ENCODE data around the gene SETMAR. TPM values are rescaled to one million over a fixed set of nuclear protein-coding genes. Genes with fewer than 3 reads are reported as not detected.
A peak's percentile ranks its signal among the peaks of the same experiment; 100 is the strongest.

Gene SETMAR
- total and polyA plus RNA-seq, 5 donors from 2014 or later, result 8.6 to 13.0 (median 12.9) TPM

- Mint-ChIP-seq H3K4me1 (peaks cover 0 to 14% (median 10%) of the 10 kb centered on the region in 4 donors), H3K27me3 (peaks cover 2% of the 10 kb centered on the region), H3K36me3 (peaks cover 6% of the 10 kb centered on the region), H3K9me3 (no peaks in the 10 kb centered on the region), H3K4me3 (no peak overlapping the region), H3K27ac (peak overlapping the region in 2 of 3 donors; percentile 21 to 50)
- no peaks in the 10 kb centered on the region for H3K4me1 ChIP-seq (ENCODE audit: control insufficient read depth, insufficient read depth, low read length, poor library complexity, severe bottlenecking)
- no peaks in the 10 kb centered on the region for H3K27me3 ChIP-seq (ENCODE audit: control insufficient read depth, insufficient read depth, low read length)
- no peaks in the 10 kb centered on the region for H3K36me3 ChIP-seq (ENCODE audit: control insufficient read depth, insufficient read depth, low read length)
- H3K9me3 ChIP-seq (ENCODE audit: control insufficient read depth in 2 of 2, low read length in 2 of 2), result no peaks in the 10 kb centered on the region
- no peak for DNase-seq
- no peak overlapping the region for H3K27ac ChIP-seq (ENCODE audit: insufficient read depth, low read length, poor library complexity, severe bottlenecking)
- no peak for ATAC-seq (ENCODE audit: low read depth in 2 of 2)
- no peak overlapping the region for H3K4me3 ChIP-seq (ENCODE audit: low read depth, low read length)
These were observed 52.4 kb downstream of the SETMAR start for GRCh38 chr3:4355401-4356219.

- H3K4me3 ChIP-seq (ENCODE audit: low read depth, low read length), result no peak overlapping the region
- H3K9me3 Mint-ChIP-seq, result no peaks in the 10 kb centered on the region
- no peak for ATAC-seq (ENCODE audit: low read depth in 2 of 2)
- no peaks in the 10 kb centered on the region for H3K9me3 ChIP-seq (ENCODE audit: control insufficient read depth in 2 of 2, low read length in 2 of 2)
- H3K27ac ChIP-seq (ENCODE audit: insufficient read depth, low read length, poor library complexity, severe bottlenecking), result no peak overlapping the region
- no peak for DNase-seq
- H3K4me1 Mint-ChIP-seq, result peaks cover 0 to 11% (median 7%) of the 10 kb centered on the region in 4 donors
- H3K36me3 Mint-ChIP-seq, result peaks cover 7% of the 10 kb centered on the region
- H3K27ac Mint-ChIP-seq, result no peak overlapping the region
- no peaks in the 10 kb centered on the region for H3K27me3 Mint-ChIP-seq
- peaks cover under 1% of the 10 kb centered on the region for H3K36me3 ChIP-seq (ENCODE audit: control insufficient read depth, insufficient read depth, low read length)
- H3K4me3 Mint-ChIP-seq, result no peak overlapping the region
- H3K4me1 ChIP-seq (ENCODE audit: control insufficient read depth, insufficient read depth, low read length, poor library complexity, severe bottlenecking), result no peaks in the 10 kb centered on the region
- no peaks in the 10 kb centered on the region for H3K27me3 ChIP-seq (ENCODE audit: control insufficient read depth, insufficient read depth, low read length)
These were observed 53.0 kb downstream of the SETMAR start for GRCh38 chr3:4356220-4356540.

GRCh38 chr3:4356546-4357410 lies 53.6 kb downstream of the SETMAR start:
- peaks cover 0 to 7% (median 5%) of the 10 kb centered on the region in 4 donors for H3K4me1 Mint-ChIP-seq
- Histone ChIP-seq H3K27ac (ENCODE audit: insufficient read depth, low read length, poor library complexity, severe bottlenecking) (no peak overlapping the region), H3K27me3 (ENCODE audit: control insufficient read depth, insufficient read depth, low read length) (no peaks in the 10 kb centered on the region), H3K4me3 (ENCODE audit: low read depth, low read length) (no peak overlapping the region), H3K9me3 (ENCODE audit: control insufficient read depth in 2 of 2, low read length in 2 of 2) (no peaks in the 10 kb centered on the region), H3K36me3 (ENCODE audit: control insufficient read depth, insufficient read depth, low read length) (peaks cover 4% of the 10 kb centered on the region), H3K4me1 (ENCODE audit: control insufficient read depth, insufficient read depth, low read length, poor library complexity, severe bottlenecking) (no peaks in the 10 kb centered on the region)
- H3K36me3 Mint-ChIP-seq, result peaks cover 10% of the 10 kb centered on the region
- no peak overlapping the region for H3K27ac Mint-ChIP-seq
- no peaks in the 10 kb centered on the region for H3K27me3 Mint-ChIP-seq
- DNase-seq (no peak), ATAC-seq (ENCODE audit: low read depth in 2 of 2) (no peak)
- H3K9me3 Mint-ChIP-seq, result no peaks in the 10 kb centered on the region
- H3K4me3 Mint-ChIP-seq, result no peak overlapping the region

- H3K36me3 Mint-ChIP-seq, result peaks cover 17% of the 10 kb centered on the region
- Histone ChIP-seq H3K27ac (ENCODE audit: insufficient read depth, low read length, poor library complexity, severe bottlenecking) (no peak overlapping the region), H3K4me1 (ENCODE audit: control insufficient read depth, insufficient read depth, low read length, poor library complexity, severe bottlenecking) (no peaks in the 10 kb centered on the region), H3K27me3 (ENCODE audit: control insufficient read depth, insufficient read depth, low read length) (no peaks in the 10 kb centered on the region), H3K36me3 (ENCODE audit: control insufficient read depth, insufficient read depth, low read length) (peaks cover 12% of the 10 kb centered on the region), H3K4me3 (ENCODE audit: low read depth, low read length) (no peak overlapping the region), H3K9me3 (ENCODE audit: control insufficient read depth in 2 of 2, low read length in 2 of 2) (no peaks in the 10 kb centered on the region)
- H3K4me1 Mint-ChIP-seq, result no peaks in the 10 kb centered on the region
- no peak overlapping the region for H3K4me3 Mint-ChIP-seq
- no peaks in the 10 kb centered on the region for H3K27me3 Mint-ChIP-seq
- no peak for DNase-seq
- ATAC-seq (ENCODE audit: low read depth in 2 of 2), result no peak
- H3K9me3 Mint-ChIP-seq, result no peaks in the 10 kb centered on the region
- H3K27ac Mint-ChIP-seq, result no peak overlapping the region
These were observed 55.1 kb downstream of the SETMAR start for GRCh38 chr3:4358273-4358672.

- H3K36me3 ChIP-seq (ENCODE audit: control insufficient read depth, insufficient read depth, low read length), result peaks cover 12% of the 10 kb centered on the region
- DNase-seq (no peak), ATAC-seq (ENCODE audit: low read depth in 2 of 2) (no peak)
- H3K27me3 ChIP-seq (ENCODE audit: control insufficient read depth, insufficient read depth, low read length), result no peaks in the 10 kb centered on the region
- H3K27ac ChIP-seq (ENCODE audit: insufficient read depth, low read length, poor library complexity, severe bottlenecking), result no peak overlapping the region
- H3K4me1 Mint-ChIP-seq, result no peaks in the 10 kb centered on the region
- no peaks in the 10 kb centered on the region for H3K9me3 ChIP-seq (ENCODE audit: control insufficient read depth in 2 of 2, low read length in 2 of 2)
- peaks cover 17% of the 10 kb centered on the region for H3K36me3 Mint-ChIP-seq
- H3K9me3 Mint-ChIP-seq, result no peaks in the 10 kb centered on the region
- no peak overlapping the region for H3K4me3 ChIP-seq (ENCODE audit: low read depth, low read length)
- no peak overlapping the region for H3K4me3 Mint-ChIP-seq
- no peaks in the 10 kb centered on the region for H3K27me3 Mint-ChIP-seq
- no peak overlapping the region for H3K27ac Mint-ChIP-seq
- H3K4me1 ChIP-seq (ENCODE audit: control insufficient read depth, insufficient read depth, low read length, poor library complexity, severe bottlenecking), result no peaks in the 10 kb centered on the region
These were observed 56.8 kb downstream of the SETMAR start for GRCh38 chr3:4359805-4360502.

GRCh38 chr3:4360817-4361216 lies 57.6 kb downstream of the SETMAR start:
- no peak overlapping the region for H3K27ac ChIP-seq (ENCODE audit: insufficient read depth, low read length, poor library complexity, severe bottlenecking)
- Mint-ChIP-seq H3K36me3 (peaks cover 17% of the 10 kb centered on the region), H3K4me1 (no peaks in the 10 kb centered on the region), H3K27ac (no peak overlapping the region), H3K4me3 (no peak overlapping the region), H3K27me3 (no peaks in the 10 kb centered on the region), H3K9me3 (no peaks in the 10 kb centered on the region)
- no peaks in the 10 kb centered on the region for H3K27me3 ChIP-seq (ENCODE audit: control insufficient read depth, insufficient read depth, low read length)
- no peak overlapping the region for H3K4me3 ChIP-seq (ENCODE audit: low read depth, low read length)
- DNase-seq (no peak), ATAC-seq (ENCODE audit: low read depth in 2 of 2) (no peak)
- no peaks in the 10 kb centered on the region for H3K4me1 ChIP-seq (ENCODE audit: control insufficient read depth, insufficient read depth, low read length, poor library complexity, severe bottlenecking)
- no peaks in the 10 kb centered on the region for H3K9me3 ChIP-seq (ENCODE audit: control insufficient read depth in 2 of 2, low read length in 2 of 2)
- H3K36me3 ChIP-seq (ENCODE audit: control insufficient read depth, insufficient read depth, low read length), result peaks cover 12% of the 10 kb centered on the region

GRCh38 chr3:4362523-4362922 lies 59.4 kb downstream of the SETMAR start:
- no peaks in the 10 kb centered on the region for H3K4me1 ChIP-seq (ENCODE audit: control insufficient read depth, insufficient read depth, low read length, poor library complexity, severe bottlenecking)
- H3K9me3 ChIP-seq (ENCODE audit: control insufficient read depth in 2 of 2, low read length in 2 of 2), result no peaks in the 10 kb centered on the region
- H3K4me3 ChIP-seq (ENCODE audit: low read depth, low read length), result no peak overlapping the region
- peaks cover 12% of the 10 kb centered on the region for H3K36me3 ChIP-seq (ENCODE audit: control insufficient read depth, insufficient read depth, low read length)
- Mint-ChIP-seq H3K4me3 (no peak overlapping the region), H3K27ac (peak overlapping the region in 1 of 3 donors; percentile 21), H3K36me3 (peaks cover 17% of the 10 kb centered on the region), H3K27me3 (no peaks in the 10 kb centered on the region), H3K4me1 (no peaks in the 10 kb centered on the region), H3K9me3 (no peaks in the 10 kb centered on the region)
- DNase-seq, result no peak
- H3K27ac ChIP-seq (ENCODE audit: insufficient read depth, low read length, poor library complexity, severe bottlenecking), result no peak overlapping the region
- no peak for ATAC-seq (ENCODE audit: low read depth in 2 of 2)
- no peaks in the 10 kb centered on the region for H3K27me3 ChIP-seq (ENCODE audit: control insufficient read depth, insufficient read depth, low read length)

All from CD4-positive, CD25-positive, alpha-beta regulatory T cell (primary cell).